ENCODE measurements around the gene PRX. TPM values are rescaled to one million over a fixed set of nuclear protein-coding genes. Genes with fewer than 3 reads are reported as not detected.

The PRX gene
- total and polyA plus RNA-seq, 8 donors, result 11.5 to 20.0 (median 14.2) TPM

GRCh38 chr19:40452016-40452415 is 38.8 kb upstream of the PRX start:
- no peak overlapping the region for H3K4me3 ChIP-seq
- H3K9me3 ChIP-seq, result no peaks in the 10 kb centered on the region
- no peaks in the 10 kb centered on the region for H3K4me1 ChIP-seq
- intact Hi-C loops (cut with DNase I), result no loop called here
- TF ChIP-seq CTCF (IDR thresholded peaks at IDR 0.05), result no peak
- peaks cover 0 to 81% of the 10 kb centered on the region in 2 donors for H3K36me3 ChIP-seq
- DNase-seq (no peak), ATAC-seq (no peak)
- no peak overlapping the region for H3K27ac ChIP-seq
- no peaks in the 10 kb centered on the region for H3K27me3 ChIP-seq

GRCh38 chr19:40450664-40451063 is 37.5 kb upstream of the PRX start:
- ATAC-seq (no peak), DNase-seq (no peak)
- Histone ChIP-seq H3K9me3 (no peaks in the 10 kb centered on the region), H3K36me3 (peaks cover 0 to 74% of the 10 kb centered on the region in 2 donors), H3K27me3 (no peaks in the 10 kb centered on the region), H3K4me1 (no peaks in the 10 kb centered on the region), H3K4me3 (no peak overlapping the region), H3K27ac (no peak overlapping the region)
- intact Hi-C loops (cut with DNase I), result no loop called here
- TF ChIP-seq CTCF (IDR thresholded peaks at IDR 0.05), result no peak

GRCh38 chr19:40449506-40449905 is 36.3 kb upstream of the PRX start:
- Histone ChIP-seq H3K4me3 (no peak overlapping the region), H3K36me3 (peaks cover 0 to 63% of the 10 kb centered on the region in 2 donors), H3K4me1 (peaks cover 0 to 6% of the 10 kb centered on the region in 2 donors), H3K27me3 (no peaks in the 10 kb centered on the region), H3K27ac (no peak overlapping the region), H3K9me3 (no peaks in the 10 kb centered on the region)
- ATAC-seq (no peak), DNase-seq (no peak)
- TF ChIP-seq CTCF (IDR thresholded peaks at IDR 0.05), result no peak
- intact Hi-C loops (cut with DNase I), result no loop called here

- Histone ChIP-seq H3K36me3 (peaks cover 0 to 51% of the 10 kb centered on the region in 2 donors), H3K4me1 (peaks cover 7 to 21% of the 10 kb centered on the region in 2 donors), H3K9me3 (no peaks in the 10 kb centered on the region), H3K27me3 (no peaks in the 10 kb centered on the region), H3K27ac (no peak overlapping the region), H3K4me3 (no peak overlapping the region)
- ATAC-seq (no peak), DNase-seq (no peak)
- intact Hi-C loops (cut with DNase I), result no loop called here
- TF ChIP-seq CTCF (IDR thresholded peaks at IDR 0.05), result no peak
These were observed 33.1 kb upstream of the PRX start for GRCh38 chr19:40446263-40446784.

GRCh38 chr19:40445780-40446262 is 32.6 kb upstream of the PRX start:
- no peak for TF ChIP-seq CTCF (IDR thresholded peaks at IDR 0.05)
- no peaks in the 10 kb centered on the region for H3K9me3 ChIP-seq
- no peaks in the 10 kb centered on the region for H3K27me3 ChIP-seq
- DNase-seq (no peak), ATAC-seq (no peak)
- intact Hi-C loops (cut with DNase I), result no loop called here
- H3K36me3 ChIP-seq, result peaks cover 0 to 51% of the 10 kb centered on the region in 2 donors
- H3K4me3 ChIP-seq, result no peak overlapping the region
- peaks cover 7 to 26% of the 10 kb centered on the region in 2 donors for H3K4me1 ChIP-seq
- H3K27ac ChIP-seq, result no peak overlapping the region
